Coronary artery (tissue), 2 donors: ENCODE results near the gene EMX2.

Experiments
- DNase-seq: peaks from one replicate; pipeline ENCODE4 v3.0.0-alpha.2; 2017; ENCODE audit warnings: low spot score
- H3K27ac ChIP-seq, 2 donors: fragments of 200-600 bp; sonication (generic); one replicate each; pipeline ENCODE4 v1.5.1; 2016 to 2019
- H3K4me3 ChIP-seq: fragments of 200-600 bp; sonication (generic); 2 replicates; pipeline ENCODE4 v1.5.1; 2016; ENCODE audit warnings: mild to moderate bottlenecking, moderate library complexity
- CTCF ChIP-seq: fragments of 200-600 bp; sonication (generic); IDR thresholded peaks from one replicate; pipeline ENCODE4 v1.5.1; 2019; ENCODE audit warnings: antibody characterized with exemption

The EMX2 gene

GRCh38 chr10:117590101-117590875 lies 47.7 kb downstream of the EMX2 start:
- Histone ChIP-seq H3K27ac (no peak overlapping the region), H3K4me3 (no peak overlapping the region)
- DNase-seq: no peak
- TF ChIP-seq CTCF: no peak

- Histone ChIP-seq H3K27ac (no peak overlapping the region), H3K4me3 (no peak overlapping the region)
- DNase-seq: no peak
- no peak for TF ChIP-seq CTCF
Observed at GRCh38 chr10:117591043-117591442, 48.5 kb downstream of the EMX2 start.

- no peak for DNase-seq
- no peak overlapping the region for H3K4me3 ChIP-seq
- TF ChIP-seq CTCF: no peak
Observed at GRCh38 chr10:117594722-117595121, 52.2 kb downstream of the EMX2 start.

DNA sequence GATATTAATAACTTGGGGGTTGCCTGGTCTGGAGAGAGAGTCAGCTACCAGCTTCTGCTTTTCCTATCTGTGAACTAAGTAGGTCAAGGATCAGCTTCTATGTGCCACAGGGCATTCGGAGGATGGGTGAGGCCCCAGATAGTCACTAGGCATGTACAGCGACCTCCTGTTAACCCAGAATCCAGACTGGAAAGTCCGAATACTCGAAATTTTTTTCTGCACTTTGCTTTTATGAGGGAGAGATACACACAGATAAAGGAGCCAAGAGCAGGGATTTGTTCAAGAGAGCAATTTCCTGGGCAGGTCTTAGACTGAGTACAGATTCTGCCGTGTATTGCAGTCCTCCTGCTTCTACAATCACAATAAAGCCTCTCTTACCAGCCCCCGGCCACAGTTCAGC lies 54.2 kb downstream of the EMX2 start:
- no peak overlapping the region for H3K27ac ChIP-seq
- H3K4me3 ChIP-seq: no peak overlapping the region
- TF ChIP-seq CTCF: no peak
- no peak for DNase-seq

More at GRCh38 chr10:117594722-117595121, 52.2 kb downstream of the EMX2 start:
- no peak overlapping the region for H3K27ac ChIP-seq

DNA sequence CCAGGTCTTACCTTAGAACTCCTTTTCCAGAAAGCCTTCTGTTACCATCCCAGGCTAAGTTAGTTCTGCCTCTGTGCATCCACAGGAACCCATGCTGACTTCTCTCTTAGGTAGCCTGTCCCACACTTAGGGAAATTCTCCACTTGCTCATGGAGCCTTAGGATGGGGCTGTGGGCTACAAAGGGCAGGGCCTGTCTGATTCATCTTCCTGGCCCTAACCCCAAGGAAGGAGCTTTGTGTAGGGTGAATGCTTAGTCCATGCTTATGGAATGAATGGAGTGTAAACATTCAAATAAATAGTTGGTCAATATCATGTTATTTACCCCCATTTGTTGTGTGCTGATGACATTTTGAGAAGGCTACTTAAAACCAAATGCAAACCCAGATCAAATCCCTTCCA lies 54.7 kb downstream of the EMX2 start:
- DNase-seq: no peak
- Histone ChIP-seq H3K27ac (no peak overlapping the region), H3K4me3 (no peak overlapping the region)
- TF ChIP-seq CTCF: no peak
